Left lung (tissue), 10 donors: ENCODE data around the gene ZNF804B. TPM values are rescaled to one million over a fixed set of nuclear protein-coding genes. Genes with fewer than 3 reads are reported as not detected.

Source experiments
- ATAC-seq: fragments of 200-7000 bp; cut with Tn5 transposase; one replicate; pipeline ENCODE4 v1.9.1; 2020; ENCODE audit warnings: moderate library complexity
- DNase-seq, 4 donors: peaks; one replicate each; pipeline ENCODE4 v3.0.0-alpha.2; 2013 to 2020
- H3K27ac ChIP-seq, 2 donors: fragments of 200-600 bp; sonication (generic) in 1 of 2; one replicate each; pipeline versions ENCODE4 v1.5.0 to v1.8.0; 2020 to 2021
- H3K27me3 ChIP-seq, 2 donors: fragments of 200-600 bp; sonication (generic) in 1 of 2; one replicate each; pipeline versions ENCODE4 v1.5.0 to v1.8.0; 2020 to 2021
- H3K36me3 ChIP-seq, 2 donors: fragments of 200-600 bp; sonication (generic) in 1 of 2; one replicate each; pipeline versions ENCODE4 v1.5.0 to v1.8.0; 2020 to 2021
- H3K4me1 ChIP-seq, 2 donors: fragments of 200-600 bp; one replicate each; pipeline ENCODE4 v1.8.0; 2021
- H3K4me3 ChIP-seq, 2 donors: fragments of 200-600 bp; sonication (generic) in 1 of 2; one replicate each; pipeline versions ENCODE4 v1.5.0 to v1.8.0; 2020 to 2021; ENCODE audit warnings: mild to moderate bottlenecking in 1 of 2
- H3K9me3 ChIP-seq, 2 donors: fragments of 200-600 bp; sonication (generic) in 1 of 2; one replicate each; pipeline versions ENCODE4 v1.5.0 to v1.8.0; 2020 to 2021
- intact Hi-C, 2 donors: fragments of 100-400 bp; cut with DNase I; formaldehyde crosslinking; loops; one replicate each; pipeline versions ENCODE4 v1.11.2 to v1.14.2; 2022
- polyA plus RNA-seq, 6 donors: library from polyadenylated mRNA; unstranded; fragments of 120-200 nt; gene quantifications; one replicate each; pipeline ENCODE4 v1.2.1, GENCODE V29; 2013; ENCODE audit not compliant: insufficient read length in 6 of 6
- total RNA-seq, 2 donors: library from RNA; stranded (reverse); fragmentation: NEBNext Ultra II Directional; extraction: Animal tissue kit (Norgen Biotek cat#: 25700); gene quantifications; one replicate each; pipeline ENCODE4 v1.2.1, GENCODE V29; 2021
- TF ChIP-seq, protein P1 (sequence below), 2 donors: fragments of 200-600 bp; sonication (generic) in 1 of 2; IDR thresholded peaks; one replicate each; pipeline versions ENCODE4 v1.5.0 to v1.8.0; 2021; ENCODE audit warnings: antibody characterized with exemption in 2 of 2
- donor health status: DM: no; HTN: yes; CAD: no.
- donor health status: DM: no; HTN: no; CAD: no.

ZNF804B gene
- total and polyA plus RNA-seq, 8 donors = 0.05 to 0.14 (median 0.09) TPM; not detected in 3

DNA sequence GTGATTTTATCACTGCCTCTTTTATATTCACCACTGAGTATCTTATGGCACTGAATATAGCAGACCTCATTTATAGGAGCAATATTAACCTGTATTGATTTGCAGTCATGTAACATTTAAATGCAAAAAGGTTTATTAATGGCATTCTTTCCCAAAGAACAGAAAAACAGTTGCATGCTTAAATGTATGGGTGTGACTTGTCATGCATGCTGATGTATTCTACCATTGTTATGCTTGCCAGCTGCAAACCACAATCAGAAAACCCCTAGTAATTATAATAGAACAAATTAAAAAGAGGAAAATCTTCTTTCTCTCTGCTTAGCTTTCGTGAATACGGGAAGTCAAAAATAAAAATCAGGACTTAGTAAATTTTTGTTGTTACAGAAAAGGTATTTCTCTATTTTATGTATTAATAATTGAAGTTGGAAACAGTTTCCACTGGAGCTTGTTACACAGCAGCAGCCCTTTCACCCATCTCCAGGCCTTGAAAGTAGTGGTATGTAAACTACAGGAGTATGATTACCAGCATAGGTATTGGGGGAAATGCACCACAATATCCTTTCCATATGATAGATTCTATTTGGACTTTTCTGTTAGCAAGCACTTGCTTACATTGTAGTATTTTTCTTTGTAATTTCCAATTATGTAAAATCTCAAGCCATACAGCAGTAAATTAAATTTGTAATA, 183.5 kb downstream of the ZNF804B start:
- Histone ChIP-seq H3K4me1 (no peaks in the 10 kb centered on the region), H3K27me3 (no peaks in the 10 kb centered on the region), H3K9me3 (peaks cover 0 to 3% of the 10 kb centered on the region in 2 donors), H3K36me3 (no peaks in the 10 kb centered on the region), H3K27ac (no peak overlapping the region), H3K4me3 (no peak overlapping the region)
- intact Hi-C loops = no loop called here
- ATAC-seq (no peak), DNase-seq (no peak)
- TF ChIP-seq, protein P1, sequence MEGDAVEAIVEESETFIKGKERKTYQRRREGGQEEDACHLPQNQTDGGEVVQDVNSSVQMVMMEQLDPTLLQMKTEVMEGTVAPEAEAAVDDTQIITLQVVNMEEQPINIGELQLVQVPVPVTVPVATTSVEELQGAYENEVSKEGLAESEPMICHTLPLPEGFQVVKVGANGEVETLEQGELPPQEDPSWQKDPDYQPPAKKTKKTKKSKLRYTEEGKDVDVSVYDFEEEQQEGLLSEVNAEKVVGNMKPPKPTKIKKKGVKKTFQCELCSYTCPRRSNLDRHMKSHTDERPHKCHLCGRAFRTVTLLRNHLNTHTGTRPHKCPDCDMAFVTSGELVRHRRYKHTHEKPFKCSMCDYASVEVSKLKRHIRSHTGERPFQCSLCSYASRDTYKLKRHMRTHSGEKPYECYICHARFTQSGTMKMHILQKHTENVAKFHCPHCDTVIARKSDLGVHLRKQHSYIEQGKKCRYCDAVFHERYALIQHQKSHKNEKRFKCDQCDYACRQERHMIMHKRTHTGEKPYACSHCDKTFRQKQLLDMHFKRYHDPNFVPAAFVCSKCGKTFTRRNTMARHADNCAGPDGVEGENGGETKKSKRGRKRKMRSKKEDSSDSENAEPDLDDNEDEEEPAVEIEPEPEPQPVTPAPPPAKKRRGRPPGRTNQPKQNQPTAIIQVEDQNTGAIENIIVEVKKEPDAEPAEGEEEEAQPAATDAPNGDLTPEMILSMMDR (IDR thresholded peaks at IDR 0.05) = no peak

- Histone ChIP-seq H3K4me1 (no peaks in the 10 kb centered on the region), H3K9me3 (no peaks in the 10 kb centered on the region), H3K27me3 (no peaks in the 10 kb centered on the region), H3K27ac (no peak overlapping the region), H3K4me3 (no peak overlapping the region), H3K36me3 (no peaks in the 10 kb centered on the region)
- ATAC-seq (no peak), DNase-seq (no peak)
- TF ChIP-seq, protein P1 (IDR thresholded peaks at IDR 0.05) = no peak
- intact Hi-C loops = no loop called here
Measured at GRCh38 chr7:88951826-88952225, 192.3 kb downstream of the ZNF804B start.

DNA sequence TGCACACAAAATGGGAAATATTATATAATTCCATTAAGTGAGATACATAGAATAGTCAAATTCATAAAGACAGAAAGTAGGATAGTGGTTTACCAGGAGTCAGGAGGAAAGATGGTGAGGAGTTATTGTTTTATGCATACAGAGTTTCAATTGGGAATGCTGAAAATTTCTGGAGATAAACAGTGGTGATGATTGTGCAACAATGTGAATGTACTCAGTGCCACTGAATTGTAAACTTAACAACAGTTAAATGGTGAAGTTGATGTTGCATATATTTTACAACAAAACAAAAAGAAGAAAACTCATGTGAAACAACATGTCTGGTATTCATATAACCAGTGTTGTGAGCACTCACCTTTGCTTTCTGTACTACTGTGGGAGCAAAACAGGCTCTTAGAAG, 204.9 kb downstream of the ZNF804B start:
- Histone ChIP-seq H3K27me3 (no peaks in the 10 kb centered on the region), H3K4me3 (no peak overlapping the region), H3K4me1 (no peaks in the 10 kb centered on the region), H3K9me3 (peaks cover 0 to 3% of the 10 kb centered on the region in 2 donors), H3K36me3 (no peaks in the 10 kb centered on the region), H3K27ac (no peak overlapping the region)
- DNase-seq (no peak), ATAC-seq (no peak)
- intact Hi-C loops = no loop called here
- TF ChIP-seq, protein P1 (IDR thresholded peaks at IDR 0.05) = no peak

DNA sequence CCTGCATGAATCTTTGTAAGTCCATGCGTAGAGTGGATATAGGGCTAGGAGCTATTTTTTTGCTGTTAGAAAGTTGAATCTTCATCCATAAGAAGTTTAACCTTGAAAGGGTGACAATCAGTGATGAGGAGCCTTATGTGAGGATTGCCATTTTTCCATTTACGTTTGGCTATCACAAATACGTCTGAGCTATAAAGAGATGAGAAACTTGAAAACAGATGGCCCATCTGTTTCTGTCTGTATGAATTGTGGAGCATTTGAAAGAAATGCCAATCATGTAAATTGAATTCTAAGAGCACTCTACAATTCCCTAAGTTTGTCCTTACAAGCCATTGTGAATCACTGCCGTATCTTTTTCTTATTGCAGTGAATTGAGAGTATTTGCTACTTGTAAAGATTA, 205.9 kb downstream of the ZNF804B start:
- H3K4me1 ChIP-seq = no peaks in the 10 kb centered on the region
- H3K9me3 ChIP-seq = peaks cover 0 to 3% of the 10 kb centered on the region in 2 donors
- H3K27me3 ChIP-seq = no peaks in the 10 kb centered on the region
- H3K4me3 ChIP-seq = no peak overlapping the region
- TF ChIP-seq, protein P1 (IDR thresholded peaks at IDR 0.05) = no peak
- intact Hi-C loops = no loop called here
- no peak overlapping the region for H3K27ac ChIP-seq
- DNase-seq (no peak), ATAC-seq (no peak)
- H3K36me3 ChIP-seq = no peaks in the 10 kb centered on the region

DNA sequence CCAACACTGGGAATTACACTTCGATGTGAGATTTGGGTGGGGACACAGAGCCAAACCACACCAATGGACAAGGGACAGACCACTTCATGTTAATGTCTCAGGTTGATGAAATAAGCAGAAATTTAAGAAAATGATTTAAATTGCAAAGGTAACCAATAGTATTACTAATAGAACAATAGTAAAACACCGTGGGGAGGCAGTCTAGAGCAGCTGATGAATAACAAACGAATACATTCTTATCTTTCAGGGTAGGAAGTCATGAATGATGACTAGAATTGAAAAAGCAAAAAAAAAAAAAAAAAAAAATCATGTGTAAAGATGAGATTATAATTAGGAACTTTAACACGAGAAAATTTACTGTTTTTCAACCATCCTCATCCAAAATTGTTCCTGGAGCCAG, 207.9 kb downstream of the ZNF804B start:
- no peaks in the 10 kb centered on the region for H3K36me3 ChIP-seq
- TF ChIP-seq, protein P1 (IDR thresholded peaks at IDR 0.05) = no peak
- no peak for DNase-seq
- intact Hi-C loops = no loop called here
- H3K27me3 ChIP-seq = no peaks in the 10 kb centered on the region
- no peak overlapping the region for H3K27ac ChIP-seq
- H3K4me3 ChIP-seq = no peak overlapping the region
- H3K4me1 ChIP-seq = no peaks in the 10 kb centered on the region
- peaks cover 0 to 3% of the 10 kb centered on the region in 2 donors for H3K9me3 ChIP-seq
- no peak for ATAC-seq
